Smooth muscle cell (in vitro differentiated cells): Measurements from ENCODE around the gene TSPEAR. TPM values are rescaled to one million over a fixed set of nuclear protein-coding genes. Genes with fewer than 3 reads are reported as not detected.

Experiments used
- DNase-seq: peaks from one replicate; lab custom pipeline; 2025; ENCODE audit not compliant: unreplicated experiment; lab: John Stamatoyannopoulos, UW
- H2AFZ ChIP-seq: fragments of 200-600 bp; sonication (generic); 2 replicates; pipeline ENCODE4 v1.6.0; 2016; ENCODE audit warnings: antibody characterized with exemption, low read depth, mild to moderate bottlenecking
- H3F3A ChIP-seq: fragments of 200-600 bp; sonication (generic); 2 replicates; pipeline ENCODE4 v1.6.0; 2017; ENCODE audit warnings: antibody characterized with exemption, low read depth
- H3K27ac ChIP-seq: fragments of 200-600 bp; sonication (generic); 2 replicates; pipeline ENCODE4 v1.5.1; 2016; ENCODE audit warnings: low read depth, mild to moderate bottlenecking
- H3K27me3 ChIP-seq: fragments of 200-600 bp; sonication (generic); 2 replicates; pipeline ENCODE4 v1.6.1; 2016; ENCODE audit warnings: low read depth, mild to moderate bottlenecking
- H3K36me3 ChIP-seq: fragments of 200-600 bp; sonication (generic); 2 replicates; pipeline ENCODE4 v1.5.1; 2016; ENCODE audit warnings: low read depth
- H3K4me1 ChIP-seq: fragments of 200-600 bp; sonication (generic); 2 replicates; pipeline ENCODE4 v1.5.1; 2016; ENCODE audit warnings: low read depth
- H3K4me2 ChIP-seq: fragments of 200-600 bp; sonication (generic); 2 replicates; pipeline ENCODE4 v1.6.0; 2016; ENCODE audit warnings: mild to moderate bottlenecking
- H3K4me3 ChIP-seq: fragments of 200-600 bp; sonication (generic); 2 replicates; pipeline ENCODE4 v1.5.1; 2016; ENCODE audit warnings: mild to moderate bottlenecking
- H3K79me2 ChIP-seq: fragments of 200-600 bp; sonication (generic); 2 replicates; pipeline ENCODE4 v1.6.0; 2016; ENCODE audit warnings: low read depth, mild to moderate bottlenecking
- H3K9ac ChIP-seq: fragments of 200-600 bp; sonication (generic); 2 replicates; pipeline ENCODE4 v1.6.0; 2016; ENCODE audit warnings: low read depth
- H3K9me3 ChIP-seq: fragments of 200-600 bp; sonication (generic); replicated peaks from 2 replicates; pipeline ENCODE4 v1.5.1; 2016; ENCODE audit warnings: low read depth
- H4K20me1 ChIP-seq: fragments of 200-600 bp; sonication (generic); 2 replicates; pipeline ENCODE4 v1.6.0; 2016; ENCODE audit warnings: low read depth
- CTCF ChIP-seq: fragments of 200-600 bp; sonication (generic); IDR thresholded peaks from 2 replicates; pipeline ENCODE4 v1.5.1; 2017; ENCODE audit warnings: borderline replicate concordance, mild to moderate bottlenecking, antibody characterized with exemption; ENCODE audit not compliant: insufficient read depth, poor library complexity, severe bottlenecking
- WGBS: methylation state at CpG from one replicate; pipeline ENCODE4 v1.1.7; 2016; ENCODE audit warnings: low lambda C conversion rate; 5-methylcytosine and 5-hydroxymethylcytosine counted together
- polyA plus RNA-seq: library from polyadenylated mRNA; unstranded; fragments of >200 nt; fragmentation: Nextera tagmentation; extraction: Ambion mirVana; gene quantifications from 2 replicates; pipeline ENCODE4 v1.2.1, GENCODE V29; 2016
- total RNA-seq: library from RNA; depleted of rRNA; stranded (reverse); fragments of >200 nt; gene quantifications from 2 replicates; pipeline ENCODE4 v1.2.3, GENCODE V29; 2014

Gene TSPEAR
- total and polyA plus RNA-seq, 2 experiments from 2014 or later: 0.71 TPM; not detected in 1

- TF ChIP-seq CTCF: no peak
- Histone ChIP-seq H3K79me2 (no peaks in the 10 kb centered on the region), H3K36me3 (no peaks in the 10 kb centered on the region), H3K27ac (no peak overlapping the region), H2AFZ (no peak overlapping the region), H3K9me3 (no peaks in the 10 kb centered on the region), H3K4me2 (peak overlapping the region; percentile 78), H3K9ac (no peak overlapping the region), H3K27me3 (peaks cover 100% of the 10 kb centered on the region), H3K4me1 (peaks cover 41% of the 10 kb centered on the region), H3K4me3 (peak overlapping the region; percentile 6), H3F3A (no peaks in the 10 kb centered on the region), H4K20me1 (no peaks in the 10 kb centered on the region)
- DNase-seq: no peak
- 3% methylated on average over 45 of the region's 45 CpGs for WGBS
These were observed 1.7 kb downstream of the TSPEAR start for GRCh38 chr21:44709426-44710293.

GRCh38 chr21:44708866-44709425, 2.4 kb downstream of the TSPEAR start:
- Histone ChIP-seq H3K4me2 (peak overlapping the region; percentile 78), H3K27ac (no peak overlapping the region), H3K4me3 (no peak overlapping the region), H3K79me2 (no peaks in the 10 kb centered on the region), H3F3A (no peaks in the 10 kb centered on the region), H3K27me3 (peaks cover 100% of the 10 kb centered on the region), H3K4me1 (peaks cover 41% of the 10 kb centered on the region), H3K9me3 (no peaks in the 10 kb centered on the region), H2AFZ (no peak overlapping the region), H3K9ac (no peak overlapping the region), H4K20me1 (no peaks in the 10 kb centered on the region), H3K36me3 (no peaks in the 10 kb centered on the region)
- DNase-seq: no peak
- TF ChIP-seq CTCF: no peak
- 3% methylated on average over 16 of the region's 25 CpGs for WGBS

GRCh38 chr21:44708213-44708865, 3.0 kb downstream of the TSPEAR start:
- no peak overlapping the region for H3K27ac ChIP-seq
- H3K36me3 ChIP-seq: no peaks in the 10 kb centered on the region
- DNase-seq: no peak
- H4K20me1 ChIP-seq: no peaks in the 10 kb centered on the region
- no peaks in the 10 kb centered on the region for H3K79me2 ChIP-seq
- H3K27me3 ChIP-seq: peaks cover 100% of the 10 kb centered on the region
- H3K4me3 ChIP-seq: no peak overlapping the region
- no peak overlapping the region for H3K9ac ChIP-seq
- no peak for TF ChIP-seq CTCF
- H2AFZ ChIP-seq: no peak overlapping the region
- peaks cover 41% of the 10 kb centered on the region for H3K4me1 ChIP-seq
- no peak overlapping the region for H3K4me2 ChIP-seq
- H3F3A ChIP-seq: no peaks in the 10 kb centered on the region
- 3% methylated on average over 13 of the region's 13 CpGs for WGBS
- no peaks in the 10 kb centered on the region for H3K9me3 ChIP-seq
